SHP77 treated with DMSO at 0.1 percent for 48 hours (cell line): ENCODE results near the gene ANTXRL.
"Not testable (repeated sequence)": the region's sequence is repeated elsewhere in the genome, so short reads cannot be mapped to it uniquely, and the experiment has no call there.

Experiments used
- DNase-seq: peaks from one replicate; lab custom pipeline; 2025; lab: John Stamatoyannopoulos, UW

The ANTXRL gene

DNA sequence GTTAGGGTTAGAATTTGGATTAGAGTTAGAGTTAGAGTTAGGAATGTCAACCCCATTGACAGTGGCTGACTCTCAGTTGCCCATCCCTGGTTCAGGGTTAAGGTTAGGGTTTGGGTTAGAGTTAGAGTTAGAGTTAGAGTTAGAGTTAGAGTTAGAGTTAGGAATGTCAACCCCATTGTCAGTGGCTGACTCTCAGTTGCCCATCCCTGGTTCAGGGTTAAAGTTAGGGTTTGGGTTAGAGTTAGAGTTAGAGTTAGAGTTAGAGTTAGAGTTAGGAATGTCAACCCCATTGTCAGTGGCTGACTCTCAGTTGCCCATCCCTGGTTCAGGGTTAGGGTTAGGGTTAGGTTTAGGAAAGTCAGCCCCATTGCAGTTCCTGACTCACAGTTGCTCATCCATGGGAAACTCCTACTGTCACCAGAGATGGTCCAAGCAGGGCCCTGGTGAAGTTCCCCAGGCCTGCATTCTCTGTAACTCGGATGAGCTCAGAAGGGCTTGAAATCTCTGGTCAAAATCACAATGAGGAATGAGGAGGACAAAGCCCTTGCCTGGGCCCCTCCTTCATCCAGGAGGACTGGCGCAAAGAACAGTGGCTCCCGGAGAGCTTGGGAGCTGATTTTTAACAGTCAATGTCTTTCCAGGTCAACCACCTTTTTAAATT is 8.7 kb downstream of the ANTXRL start:
- not testable (repeated sequence) for DNase-seq

DNA sequence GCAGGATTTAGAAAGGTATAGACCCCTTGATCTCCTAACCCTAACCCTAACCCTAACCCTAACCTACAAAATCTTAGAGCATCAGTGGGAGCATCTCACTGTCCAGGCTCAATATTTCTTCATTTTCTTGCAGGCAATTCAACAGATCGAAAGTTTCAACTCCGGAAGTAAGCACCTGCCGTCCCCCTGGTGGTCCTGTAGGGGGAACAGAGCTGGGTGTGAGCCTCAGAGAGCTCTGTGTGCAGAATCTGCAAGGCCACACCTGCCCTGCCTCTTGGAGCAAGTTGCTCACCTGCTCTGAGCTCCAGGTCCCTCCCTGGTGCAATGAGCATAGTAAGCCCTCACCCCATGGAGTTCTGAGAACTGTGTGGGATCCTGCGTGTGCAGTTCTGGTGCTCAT is 9.3 kb downstream of the ANTXRL start:
- DNase-seq, result not testable (repeated sequence)

DNA sequence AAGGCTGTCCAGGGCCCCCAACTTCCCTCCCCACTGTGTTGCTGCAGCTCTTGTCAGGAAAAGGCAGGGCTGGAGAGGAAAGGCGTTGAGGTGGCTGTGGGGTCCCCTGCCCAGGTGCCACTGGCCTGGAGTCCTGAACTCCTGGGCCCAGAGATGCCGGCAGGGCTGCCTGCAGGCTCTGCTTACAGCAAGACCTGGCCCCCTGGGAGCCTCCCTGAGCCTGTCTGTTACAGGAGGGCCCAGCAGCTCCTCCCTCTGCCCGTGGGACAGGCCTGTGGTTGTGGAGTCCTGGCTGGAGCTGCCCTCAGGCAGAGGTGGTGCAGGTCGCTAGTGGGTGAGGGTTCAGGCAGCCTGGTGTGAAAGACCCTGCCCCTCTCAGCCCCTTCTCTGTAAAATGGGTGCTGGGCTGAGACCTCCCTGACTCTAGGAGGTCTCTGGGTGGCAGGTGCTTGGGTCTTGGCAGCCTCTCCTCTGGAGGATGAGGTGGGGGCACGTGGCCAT is 9.9 kb downstream of the ANTXRL start:
- DNase-seq, result no peak

DNA sequence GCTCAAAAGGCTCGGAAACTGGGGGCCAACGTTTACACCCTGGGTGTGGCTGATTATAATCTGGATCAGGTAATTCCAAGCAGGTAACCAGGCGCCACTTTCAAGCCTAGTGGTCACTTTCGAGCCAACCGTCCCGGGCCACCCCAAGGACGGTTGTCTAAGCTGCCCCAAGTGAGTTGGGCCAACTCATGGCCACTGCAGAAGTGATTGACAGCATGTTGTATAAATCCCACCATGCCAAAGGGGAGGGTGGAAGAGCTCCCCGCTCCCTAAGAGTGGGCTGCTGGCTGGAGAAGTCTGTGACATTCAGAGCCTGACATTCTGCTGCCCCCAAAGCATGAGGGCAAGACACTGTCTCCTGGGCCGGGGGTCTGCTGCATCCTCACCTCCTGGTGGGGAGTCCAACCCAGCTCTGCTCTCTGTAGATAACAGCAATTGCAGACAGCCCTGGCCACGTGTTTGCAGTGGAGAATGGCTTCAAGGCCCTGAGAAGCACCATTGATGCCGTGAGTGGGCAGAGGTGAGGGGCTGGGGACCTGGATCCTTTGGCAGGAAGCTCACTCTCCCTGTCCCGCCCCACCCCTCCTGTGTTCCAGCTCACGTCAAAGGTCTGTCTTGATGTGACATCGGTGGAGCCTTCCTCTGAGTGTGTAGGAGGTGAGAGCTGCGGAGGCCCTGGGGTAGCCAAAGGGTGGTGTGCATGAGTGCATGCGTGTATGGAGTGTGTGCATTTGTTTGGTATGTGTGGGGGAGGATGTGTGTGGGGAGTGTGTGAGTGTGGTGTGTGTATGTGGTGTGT is 10.8 kb downstream of the ANTXRL start:
- no peak for DNase-seq

DNA sequence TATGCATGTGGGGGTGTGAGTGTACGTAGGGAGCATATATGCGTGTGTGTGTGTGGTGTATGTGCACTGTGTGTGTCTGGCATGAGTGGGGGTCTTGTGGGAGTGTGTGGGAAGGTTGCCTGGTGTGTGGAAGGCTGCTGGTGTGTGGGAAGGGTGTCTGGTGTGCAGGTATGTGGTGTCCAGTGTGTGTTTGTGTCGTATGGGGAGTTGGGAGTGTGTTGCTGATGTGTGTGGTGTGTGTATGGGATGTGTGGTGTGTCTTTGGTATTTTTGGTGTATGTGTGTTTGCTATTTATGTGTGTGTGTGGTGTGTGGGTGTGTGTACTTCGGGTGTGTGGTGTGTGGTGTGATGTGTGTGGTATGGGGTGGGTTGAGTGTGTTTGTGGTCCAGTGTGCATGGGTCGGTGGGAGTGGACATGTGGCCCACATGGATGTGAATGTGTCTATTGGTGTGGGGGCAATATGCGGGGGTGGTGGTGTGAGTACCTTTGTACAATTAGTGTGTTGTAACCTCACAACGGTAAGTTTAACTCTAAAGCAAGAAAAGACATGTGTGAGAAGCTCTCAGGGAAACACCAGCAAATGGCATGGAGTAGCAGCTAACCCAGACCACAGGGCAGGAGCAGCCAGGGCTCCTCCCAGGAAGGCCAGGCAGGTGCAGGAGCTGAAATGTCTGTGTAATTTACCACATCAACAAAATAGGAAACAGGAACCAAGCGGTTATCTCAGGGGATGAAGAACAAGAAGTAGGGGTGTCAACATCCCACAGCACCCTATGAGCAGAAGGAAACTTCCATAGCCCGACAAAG is 11.9 kb downstream of the ANTXRL start:
- no peak for DNase-seq

DNA sequence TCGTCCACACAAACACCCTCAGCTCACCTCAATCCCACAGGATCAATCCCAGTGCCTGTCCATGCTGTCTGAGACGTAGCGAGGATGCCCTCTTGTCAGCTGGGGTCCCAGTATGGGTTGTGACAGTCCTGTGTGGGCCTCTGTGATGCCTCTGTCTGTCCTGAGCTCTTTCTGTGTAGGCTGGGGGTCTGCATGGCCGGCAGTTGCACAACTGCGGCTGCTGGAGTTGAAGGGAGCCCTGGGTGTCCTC is 12.4 kb downstream of the ANTXRL start:
- no peak for DNase-seq

DNA sequence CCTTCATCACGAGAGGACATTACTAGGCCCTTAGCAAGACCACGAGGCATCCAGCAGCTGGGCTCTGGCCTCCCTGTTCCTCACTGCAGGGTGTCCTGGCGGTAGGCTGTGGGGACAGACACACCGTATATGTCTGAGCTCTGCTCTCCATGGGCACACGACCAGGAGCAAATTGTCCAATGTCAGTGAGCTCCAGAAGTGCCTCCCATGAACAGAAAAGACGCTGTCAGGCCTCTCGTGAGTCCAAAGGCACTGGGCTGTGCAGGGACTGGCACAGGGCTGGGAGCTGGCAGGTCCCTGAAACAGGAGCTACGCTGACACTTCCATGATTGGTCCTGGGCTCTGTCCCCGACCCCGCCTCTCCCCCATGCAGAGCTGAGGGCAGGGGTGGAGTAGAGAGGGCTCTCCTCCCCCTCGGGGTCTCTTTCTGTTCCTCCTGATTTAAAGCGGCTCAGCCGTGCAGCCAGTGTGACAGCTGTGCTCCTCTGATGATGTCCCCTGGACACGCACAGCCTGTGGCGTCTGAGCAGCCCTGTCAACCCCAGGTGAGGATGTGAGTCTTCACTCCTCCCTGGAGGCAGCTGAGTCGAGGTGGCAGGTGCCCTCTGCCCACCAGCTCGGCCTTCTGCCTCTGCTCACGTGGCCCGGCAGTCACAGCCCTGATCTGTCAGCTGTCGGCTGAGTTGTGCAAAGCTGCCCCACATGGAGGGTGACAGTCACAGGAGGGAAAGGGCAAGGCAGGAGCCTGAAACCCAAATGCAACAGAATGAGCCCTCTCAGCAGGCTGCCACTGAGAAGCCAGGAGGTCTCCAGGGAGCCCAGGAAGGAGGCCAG is 13.0 kb downstream of the ANTXRL start:
- no peak for DNase-seq

DNA sequence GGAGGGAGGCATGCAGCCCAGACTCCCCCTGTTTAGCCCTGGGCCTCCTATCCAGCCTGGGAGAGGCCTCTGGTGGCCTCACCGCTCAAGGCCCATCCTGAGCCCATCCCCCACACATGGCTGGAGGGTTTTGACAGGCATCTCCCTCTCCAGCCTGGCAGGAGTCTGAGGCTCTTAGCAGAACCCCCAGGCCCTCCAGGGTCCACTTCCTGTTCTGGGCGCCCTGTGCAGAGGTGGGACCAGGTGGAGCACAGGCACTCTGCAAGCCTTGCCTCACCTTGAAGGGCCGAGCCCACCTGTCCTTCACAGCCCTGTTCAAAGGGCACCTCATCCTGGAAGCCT is 13.5 kb downstream of the ANTXRL start:
- not testable (repeated sequence) for DNase-seq

DNA sequence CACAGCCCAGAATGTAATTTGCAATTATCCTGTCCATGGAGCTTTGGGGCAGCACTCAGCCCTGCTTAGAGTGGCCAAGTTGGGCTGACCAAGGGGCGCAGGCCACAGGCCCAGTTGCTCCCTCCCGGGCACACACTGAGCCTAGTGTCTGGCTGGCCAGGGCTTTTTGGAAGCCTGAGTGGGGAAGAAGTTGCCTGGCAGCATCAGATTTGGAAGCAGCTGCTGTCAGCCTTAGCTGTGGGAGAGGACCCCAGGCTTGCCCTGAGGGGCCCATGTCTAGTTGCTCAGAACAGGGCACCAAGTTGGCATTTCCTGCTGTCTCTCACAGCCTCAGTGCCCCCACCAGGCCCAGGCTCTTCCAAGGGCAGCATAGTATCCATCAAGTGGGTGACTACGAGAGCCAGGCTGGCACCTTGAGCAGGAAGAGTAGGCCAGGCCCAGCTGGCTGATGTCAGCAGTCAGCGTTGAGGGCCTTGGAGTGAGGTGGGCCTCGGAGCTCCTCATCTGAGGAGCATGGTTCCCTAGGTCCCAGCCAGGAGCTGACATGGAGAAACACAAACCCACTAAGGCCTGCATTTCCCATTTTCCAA is 14.4 kb downstream of the ANTXRL start:
- no peak for DNase-seq

DNA sequence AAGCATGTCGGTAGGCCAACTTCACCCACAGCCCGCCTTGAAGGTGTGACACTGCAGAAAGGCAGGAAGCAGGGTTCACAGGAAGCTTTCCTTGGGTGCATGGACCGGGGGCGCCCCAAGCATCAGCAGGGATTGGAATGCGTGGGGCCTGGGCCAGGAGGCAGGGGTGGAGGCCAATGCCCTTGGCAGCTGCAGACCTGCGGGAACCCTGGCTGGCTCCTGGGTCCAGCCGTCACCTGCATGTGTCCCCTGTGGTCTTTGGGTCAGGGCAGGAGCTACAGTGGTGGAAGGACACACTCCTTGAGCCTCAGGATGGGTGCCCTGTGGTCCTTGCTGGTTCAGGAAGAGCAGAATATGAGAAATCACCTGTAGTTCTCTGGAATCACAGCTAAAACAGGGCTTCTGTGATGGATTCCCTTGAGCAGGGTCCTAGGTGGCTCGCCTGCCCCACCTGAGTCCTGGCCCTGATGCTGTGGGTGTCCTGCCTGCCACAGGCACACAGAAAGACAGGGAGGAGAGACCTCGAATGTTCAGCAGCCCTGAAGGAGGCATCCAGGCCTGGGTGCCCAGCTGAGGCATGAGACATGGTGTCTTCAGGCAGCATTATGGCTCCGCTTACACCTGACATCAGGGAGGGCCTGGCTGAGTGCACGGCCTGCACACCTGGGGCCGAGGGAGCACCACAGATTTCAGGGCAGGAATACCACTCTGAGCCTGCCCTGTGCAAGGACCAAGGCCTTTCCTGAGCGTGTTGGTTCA is 15.1 kb downstream of the ANTXRL start:
- DNase-seq, result no peak

DNA sequence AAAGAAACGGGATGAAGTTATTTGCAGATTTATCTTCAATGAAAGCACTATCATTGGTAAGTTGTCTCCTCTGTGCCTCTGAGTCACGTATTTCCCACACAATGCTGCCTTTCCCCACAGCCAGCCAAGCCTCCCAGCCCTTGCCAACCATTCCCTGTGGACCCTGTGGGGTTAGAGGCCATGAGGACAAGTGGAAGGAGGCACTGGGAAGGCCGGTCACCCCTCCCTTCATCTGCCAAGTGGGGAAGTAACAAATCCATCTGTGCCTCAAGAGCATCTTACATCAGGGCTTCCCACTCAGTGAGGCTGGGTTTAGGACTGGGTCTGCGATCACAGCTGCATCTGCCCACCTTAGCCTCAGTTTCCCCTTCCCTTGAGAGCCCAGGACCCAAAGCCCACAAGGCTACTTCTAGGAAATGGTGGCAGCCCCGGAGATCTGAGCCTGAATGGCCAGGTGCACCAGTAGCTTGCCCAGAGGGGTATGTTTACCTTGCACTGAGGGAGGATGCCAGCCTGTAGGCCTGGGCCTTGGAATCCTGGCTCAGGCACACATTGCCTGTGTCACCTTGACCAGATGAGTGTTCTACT is 16.1 kb downstream of the ANTXRL start:
- not testable (repeated sequence) for DNase-seq

DNA sequence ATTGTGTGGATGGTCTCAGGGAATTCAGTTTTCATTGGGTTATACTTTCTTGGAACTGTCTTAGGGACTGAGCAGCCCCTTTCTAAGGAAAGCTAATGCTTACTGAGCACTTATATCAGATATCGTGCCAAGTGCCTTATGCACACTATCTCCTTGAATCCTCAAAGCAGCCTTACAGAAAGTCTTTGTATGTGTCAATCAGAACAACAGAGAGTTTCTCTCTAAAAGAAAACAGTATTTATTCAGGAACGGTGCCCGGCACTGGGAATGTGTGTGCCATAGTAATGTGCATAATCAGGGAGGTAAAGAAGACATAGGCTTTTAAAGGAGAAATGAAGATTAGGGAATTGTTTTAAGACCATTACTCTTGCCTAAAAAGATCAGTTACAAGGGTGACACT is 17.3 kb downstream of the ANTXRL start:
- no peak for DNase-seq

DNA sequence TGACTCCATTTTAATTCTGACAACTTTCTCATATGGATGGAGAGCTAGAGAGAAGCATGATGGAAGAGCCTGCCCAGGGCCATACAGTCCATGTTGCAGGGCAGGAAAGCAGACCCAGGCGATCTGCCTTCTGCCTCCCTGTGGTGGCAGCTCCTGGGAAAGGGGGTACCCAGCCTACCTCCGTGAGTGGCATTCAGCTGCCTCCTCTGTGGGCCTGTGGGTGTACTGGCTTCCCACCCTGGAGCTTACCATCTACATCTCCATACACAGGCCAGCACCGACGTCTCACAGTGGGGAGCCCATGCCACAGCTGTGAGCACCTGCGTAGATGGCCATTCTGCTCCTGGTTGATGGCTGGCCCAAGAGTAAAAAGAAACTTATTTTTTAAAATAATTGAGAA is 17.9 kb downstream of the ANTXRL start:
- DNase-seq, result not testable (repeated sequence)

DNA sequence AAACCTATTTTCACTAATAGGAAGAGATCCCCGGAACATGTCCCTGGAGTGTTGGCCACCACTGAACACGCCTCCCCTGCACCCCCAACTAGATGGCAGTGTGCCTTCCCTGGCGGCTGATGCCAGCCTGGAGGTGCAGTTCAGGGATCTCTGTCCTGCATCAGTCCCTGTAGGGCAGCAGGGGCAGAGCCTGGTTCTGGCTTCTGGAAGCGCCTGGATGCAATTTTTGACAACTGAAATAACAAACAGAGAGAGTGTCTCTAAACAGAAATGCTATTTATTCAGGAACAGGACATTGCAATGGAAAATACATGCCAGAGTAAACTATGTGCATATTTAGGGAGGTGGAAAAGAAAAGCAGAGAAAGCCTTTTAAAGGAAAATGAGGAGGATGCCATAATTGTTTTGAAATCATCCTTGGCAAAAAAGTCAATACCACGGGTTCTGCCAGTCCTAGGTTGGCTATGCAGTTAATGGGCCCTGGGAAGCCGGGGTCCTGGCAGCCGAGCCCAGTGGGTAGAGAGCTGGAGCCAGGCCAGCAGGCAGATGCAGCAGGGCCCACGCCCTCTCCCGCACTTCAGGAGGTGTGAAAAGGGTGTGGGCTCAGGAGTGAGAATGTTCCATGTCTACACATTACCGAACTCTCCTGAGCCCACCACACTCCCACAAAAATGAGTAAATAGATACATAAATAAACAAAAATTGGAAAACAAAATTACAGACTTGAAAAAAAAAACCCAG is 18.5 kb downstream of the ANTXRL start:
- no peak for DNase-seq

DNA sequence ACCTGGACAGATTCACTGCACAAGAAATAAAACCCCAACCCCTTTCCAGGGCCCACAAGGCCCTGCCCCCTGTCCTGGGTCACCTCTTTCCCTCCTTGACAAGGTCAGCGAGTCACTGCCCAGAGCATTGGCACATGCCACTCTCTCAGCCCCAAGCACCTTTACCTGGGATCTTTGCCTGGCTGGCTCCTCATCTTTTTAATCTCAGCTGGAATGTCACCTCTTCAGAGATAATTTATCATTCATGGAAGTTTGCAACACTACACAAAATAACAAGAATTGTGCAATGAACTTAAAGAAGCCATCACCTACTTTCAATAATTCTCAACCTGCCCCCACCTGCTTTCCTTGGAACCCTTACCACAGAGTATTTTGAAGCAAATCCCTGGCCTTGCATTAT is 19.2 kb downstream of the ANTXRL start:
- DNase-seq, result no peak

DNA sequence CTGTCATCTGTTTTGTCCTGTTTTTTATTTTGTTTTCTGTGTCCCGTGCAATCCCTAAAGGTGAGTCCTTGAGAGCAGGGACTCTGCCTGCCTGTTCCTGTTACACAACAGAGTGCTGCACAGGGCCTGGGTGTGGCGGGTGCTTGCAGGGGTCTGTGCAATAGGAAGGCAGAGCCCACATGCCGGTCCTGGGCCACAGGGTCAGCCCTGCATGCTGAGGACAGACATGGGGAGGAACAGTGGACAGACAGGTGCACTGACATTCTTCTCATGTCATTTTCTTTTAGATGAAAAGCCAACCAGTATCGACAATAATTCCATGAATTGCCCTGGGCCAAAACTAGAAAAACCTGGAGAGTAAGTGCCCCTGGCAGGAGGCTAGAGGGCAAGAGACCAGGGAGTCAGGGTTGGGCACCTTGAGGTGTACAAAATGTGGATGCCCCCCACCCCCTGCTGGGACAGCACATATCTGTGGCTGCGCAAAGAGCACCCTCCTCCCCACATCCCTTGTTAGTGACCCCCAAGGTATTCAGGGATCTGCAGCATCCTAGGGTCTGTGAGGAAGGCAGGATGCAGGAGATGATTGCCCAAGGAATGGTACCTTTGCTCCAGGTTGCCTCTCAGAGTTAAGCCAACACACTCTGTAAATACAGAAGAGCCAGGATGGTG is 19.9 kb downstream of the ANTXRL start:
- no peak for DNase-seq

DNA sequence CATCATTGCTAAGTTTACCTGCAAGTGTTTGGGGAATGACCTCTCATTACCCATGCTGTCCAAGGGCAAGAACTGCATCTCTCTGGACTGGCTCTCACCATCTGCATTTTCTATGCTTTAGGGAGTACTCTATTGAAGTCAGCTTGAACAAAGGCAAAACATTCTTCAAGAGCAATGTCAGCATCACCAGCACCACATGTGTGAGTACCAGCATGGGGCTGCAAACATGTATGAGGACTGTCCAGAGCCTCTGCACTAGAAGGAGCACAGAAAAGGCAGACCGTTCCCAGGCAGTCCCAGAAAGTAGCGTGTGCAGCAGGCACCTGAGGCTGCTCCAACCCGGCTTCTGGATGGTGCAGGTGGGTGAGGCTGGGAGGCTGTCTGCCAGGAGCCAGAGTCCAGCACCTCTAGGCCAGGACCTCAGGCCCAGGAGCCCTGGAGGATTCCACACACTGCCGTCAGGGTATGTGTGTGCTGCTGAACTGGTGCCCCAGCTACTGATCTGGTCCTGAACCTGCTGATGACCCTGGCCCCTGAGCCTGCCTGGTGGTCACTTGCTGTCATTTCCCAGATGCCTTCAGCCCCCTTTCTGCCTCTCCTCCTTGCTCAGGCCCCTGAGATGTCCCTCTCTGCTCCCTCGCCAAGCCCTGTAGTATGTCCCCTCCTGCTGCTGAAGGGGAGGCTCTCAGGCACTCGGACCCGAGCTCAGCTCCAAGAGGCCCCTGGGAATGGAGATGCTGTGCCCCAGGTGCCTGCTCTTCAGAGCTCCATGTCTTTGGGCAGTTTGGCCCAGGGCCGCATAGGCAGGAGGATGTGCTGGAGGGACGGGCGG is 20.7 kb downstream of the ANTXRL start:
- no peak for DNase-seq

DNA sequence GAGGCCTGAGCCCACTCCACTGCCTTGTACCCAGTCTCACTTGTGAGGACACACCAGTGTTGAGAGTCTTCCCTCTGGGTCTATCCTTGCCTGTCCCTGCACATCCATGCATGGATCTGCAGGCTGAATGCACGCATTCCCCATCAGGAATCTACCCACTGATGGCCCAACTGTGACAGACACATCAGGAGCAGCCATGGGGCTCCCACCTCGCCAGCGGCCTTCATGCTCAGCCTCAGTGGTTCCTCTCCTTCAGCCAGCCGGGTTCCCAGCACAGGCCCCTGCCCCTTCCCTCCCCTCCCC is 21.3 kb downstream of the ANTXRL start:
- no peak for DNase-seq
